Measurements from ENCODE around the gene RNASE7.
"Not testable (repeated sequence)": the region's sequence is repeated elsewhere in the genome, so short reads cannot be mapped to it uniquely, and the experiment has no call there.

Gene RNASE7

GRCh38 chr14:21023817-21024584 is 18.2 kb upstream of the RNASE7 start:
- DNase-seq (ENCODE audit: low read depth in 3 of 3) = no peak

GRCh38 chr14:21024585-21025370 is 17.4 kb upstream of the RNASE7 start, which contains the start of gene NDRG2:
TSS of gene NDRG2 (minus strand) at chr14:21025061. CDS start at chr14:21023315, 1,746 bp downstream.
- DNase-seq (ENCODE audit: low read depth in 3 of 3) = peak; percentile 17 to 61 (median 22)

- DNase-seq (ENCODE audit: low read depth in 3 of 3) = peak in 1 of 3 donors; percentile 7
Measured at GRCh38 chr14:21025371-21026273, 16.5 kb upstream of the RNASE7 start.

GRCh38 chr14:21026274-21026987 is 15.7 kb upstream of the RNASE7 start:
- no peak for DNase-seq (ENCODE audit: low read depth in 3 of 3)

GRCh38 chr14:21026988-21027315 is 15.2 kb upstream of the RNASE7 start:
- DNase-seq (ENCODE audit: low read depth in 3 of 3) = no peak

- DNase-seq (ENCODE audit: low read depth in 3 of 3) = no peak
Measured at GRCh38 chr14:21029917-21030316, 12.2 kb upstream of the RNASE7 start, which contains the start of gene TPPP2. TSS of gene TPPP2 (plus strand) at chr14:21030217. CDS start at chr14:21030582, 365 bp downstream.

- no peak for DNase-seq (ENCODE audit: low read depth in 3 of 3)
Measured at GRCh38 chr14:21030531-21030930, 11.6 kb upstream of the RNASE7 start.

GRCh38 chr14:21032326-21033132 is 9.6 kb upstream of the RNASE7 start:
- DNase-seq (ENCODE audit: low read depth in 3 of 3) = no peak

- no peak for DNase-seq (ENCODE audit: low read depth in 3 of 3)
Measured at GRCh38 chr14:21033133-21033698, 8.9 kb upstream of the RNASE7 start.

GRCh38 chr14:21034707-21035106 is 7.5 kb upstream of the RNASE7 start, which contains the start of gene RNASE13:
TSS of gene RNASE13 (minus strand) at chr14:21034807. CDS start at chr14:21034288, 519 bp downstream.
- no peak for DNase-seq (ENCODE audit: low read depth in 3 of 3)

- DNase-seq (ENCODE audit: low read depth in 3 of 3) = no peak
Measured at GRCh38 chr14:21036751-21037150, 5.4 kb upstream of the RNASE7 start.

GRCh38 chr14:21037156-21037555 is 5.0 kb upstream of the RNASE7 start:
- DNase-seq (ENCODE audit: low read depth in 3 of 3) = no peak

GRCh38 chr14:21038441-21039422 is 3.4 kb upstream of the RNASE7 start:
- no peak for DNase-seq (ENCODE audit: low read depth in 3 of 3)

GRCh38 chr14:21039585-21040369 is 2.4 kb upstream of the RNASE7 start:
- no peak for DNase-seq (ENCODE audit: low read depth in 3 of 3)

- DNase-seq (ENCODE audit: low read depth in 3 of 3) = no peak
Measured at GRCh38 chr14:21040370-21040925, 1.7 kb upstream of the RNASE7 start.

GRCh38 chr14:21040941-21041340 is 1.2 kb upstream of the RNASE7 start:
- not testable (repeated sequence) for DNase-seq (ENCODE audit: low read depth in 3 of 3)

GRCh38 chr14:21042918-21043317 is 756 bp downstream of the RNASE7 start:
- DNase-seq (ENCODE audit: low read depth in 3 of 3) = no peak
